Effector memory CD4-positive, alpha-beta T cell (primary cell): ENCODE data around the gene CCDC192.
"Not testable (repeated sequence)": the region's sequence is repeated elsewhere in the genome, so short reads cannot be mapped to it uniquely, and the experiment has no call there.

Experiments
- DNase-seq, 3 donors: peaks; one replicate each; pipeline ENCODE4 v3.0.0-alpha.2; 2020
- H3K27ac ChIP-seq: 2 replicates; pipeline ENCODE4 v1.7.0; 2013; ENCODE audit warnings: mild to moderate bottlenecking, low read length, moderate library complexity; ENCODE audit not compliant: insufficient read depth, poor library complexity, severe bottlenecking
- H3K27me3 ChIP-seq: replicated peaks from 2 replicates; pipeline ENCODE4 v1.7.0; 2013; ENCODE audit warnings: mild to moderate bottlenecking, low read length; ENCODE audit not compliant: insufficient read depth, control insufficient read depth, poor library complexity, severe bottlenecking
- H3K36me3 ChIP-seq: 2 replicates; pipeline ENCODE4 v1.7.0; 2013; ENCODE audit warnings: mild to moderate bottlenecking, low read length, moderate library complexity; ENCODE audit not compliant: control insufficient read depth, insufficient read depth
- H3K4me1 ChIP-seq: 2 replicates; pipeline ENCODE4 v1.7.0; 2013; ENCODE audit warnings: low read length, mild to moderate bottlenecking; ENCODE audit not compliant: control insufficient read depth, insufficient read depth, poor library complexity, severe bottlenecking
- H3K4me3 ChIP-seq: 2 replicates; pipeline ENCODE4 v1.7.0; 2013; ENCODE audit warnings: low read length, low read depth, mild to moderate bottlenecking; ENCODE audit not compliant: insufficient read depth, poor library complexity, severe bottlenecking
- H3K9me3 ChIP-seq: 2 replicates; pipeline ENCODE4 v1.7.0; 2013; ENCODE audit warnings: mild to moderate bottlenecking, low read length, moderate library complexity; ENCODE audit not compliant: control insufficient read depth

Gene CCDC192

DNA sequence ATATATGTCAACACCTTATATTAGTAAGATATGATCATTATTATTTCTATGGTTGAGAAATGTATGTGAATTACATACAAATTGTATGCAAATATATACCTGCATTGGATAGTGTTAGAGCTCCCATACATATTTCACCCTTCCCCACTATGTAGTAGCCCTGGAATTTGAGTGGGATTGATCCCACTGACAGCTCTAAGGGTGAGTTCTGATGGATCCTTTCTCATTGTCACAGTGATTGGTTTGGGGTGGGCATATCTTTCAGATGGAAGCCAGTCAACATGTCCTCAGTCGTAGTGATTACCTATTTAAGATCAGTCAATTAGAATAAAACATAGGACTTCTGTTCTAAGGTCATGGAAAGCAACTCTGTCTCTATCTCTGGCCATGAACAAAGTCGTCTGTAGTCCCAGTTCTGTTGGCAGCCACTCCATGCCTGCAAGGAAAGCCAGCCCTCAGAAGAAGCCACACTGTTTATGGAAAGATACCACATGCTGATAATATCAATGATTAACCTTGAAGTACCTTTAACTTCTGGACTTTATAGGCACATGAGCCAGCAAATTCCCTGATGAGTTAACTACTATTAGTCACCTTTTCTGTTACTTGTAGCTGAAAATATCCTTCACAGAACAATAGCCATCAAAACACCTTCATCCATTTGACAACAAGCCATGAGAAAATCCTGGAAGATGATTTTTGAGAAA, 5.1 kb upstream of the CCDC192 start:
- Histone ChIP-seq H3K4me1 (no peaks in the 10 kb centered on the region), H3K27ac (no peak overlapping the region), H3K27me3 (no peaks in the 10 kb centered on the region), H3K9me3 (no peaks in the 10 kb centered on the region), H3K4me3 (no peak overlapping the region), H3K36me3 (no peaks in the 10 kb centered on the region)
- DNase-seq, result no peak

DNA sequence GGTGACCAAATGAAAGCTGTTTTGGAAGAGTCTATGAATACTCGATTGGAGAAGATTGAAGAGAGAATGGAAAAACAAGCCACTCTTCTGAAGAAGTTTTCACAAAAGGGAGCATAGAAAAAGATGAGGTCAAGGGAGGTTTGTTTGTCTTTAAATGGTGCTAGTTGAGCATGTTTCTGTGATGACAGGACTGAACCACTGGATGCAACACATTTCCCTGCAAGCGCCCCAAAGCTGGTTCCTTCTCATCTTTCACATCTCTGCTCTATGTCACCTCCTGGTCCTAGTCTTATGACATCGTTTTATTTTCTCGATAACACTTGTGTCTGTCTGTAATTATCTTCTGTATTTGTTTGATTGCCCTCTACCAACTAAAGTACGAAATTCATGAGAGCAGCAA, 3.8 kb upstream of the CCDC192 start:
- Histone ChIP-seq H3K4me1 (no peaks in the 10 kb centered on the region), H3K27me3 (no peaks in the 10 kb centered on the region), H3K27ac (no peak overlapping the region), H3K4me3 (no peak overlapping the region), H3K36me3 (no peaks in the 10 kb centered on the region), H3K9me3 (no peaks in the 10 kb centered on the region)
- no peak for DNase-seq

DNA sequence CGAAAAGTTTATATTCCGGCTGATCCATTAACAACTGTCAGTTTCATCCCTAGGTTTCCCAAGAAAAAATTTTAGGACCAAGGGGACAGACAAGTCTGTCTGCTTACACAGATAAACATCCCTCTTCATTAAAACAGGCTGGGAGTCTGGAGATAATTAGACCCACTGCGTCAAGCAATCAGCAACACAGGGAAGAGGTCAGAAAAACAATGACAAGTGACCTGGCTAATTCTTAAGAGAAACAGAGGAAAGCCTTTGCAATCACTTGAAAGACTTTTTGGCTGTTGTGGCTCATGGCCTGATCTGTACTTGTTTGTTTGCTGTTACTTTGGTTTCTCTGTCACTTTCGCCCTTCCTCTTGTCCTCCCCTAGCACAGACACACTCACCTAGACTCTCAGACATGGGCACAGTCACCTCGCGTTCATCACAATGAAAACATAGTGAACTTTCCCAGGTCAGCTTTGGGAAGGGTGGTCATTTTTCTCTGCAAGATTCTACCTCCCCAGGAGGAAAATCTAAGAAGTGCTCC, 2.9 kb upstream of the CCDC192 start:
- H3K4me3 ChIP-seq, result no peak overlapping the region
- DNase-seq, result no peak
- H3K27me3 ChIP-seq, result no peaks in the 10 kb centered on the region
- H3K36me3 ChIP-seq, result no peaks in the 10 kb centered on the region
- H3K4me1 ChIP-seq, result no peaks in the 10 kb centered on the region
- no peak overlapping the region for H3K27ac ChIP-seq
- no peaks in the 10 kb centered on the region for H3K9me3 ChIP-seq

DNA sequence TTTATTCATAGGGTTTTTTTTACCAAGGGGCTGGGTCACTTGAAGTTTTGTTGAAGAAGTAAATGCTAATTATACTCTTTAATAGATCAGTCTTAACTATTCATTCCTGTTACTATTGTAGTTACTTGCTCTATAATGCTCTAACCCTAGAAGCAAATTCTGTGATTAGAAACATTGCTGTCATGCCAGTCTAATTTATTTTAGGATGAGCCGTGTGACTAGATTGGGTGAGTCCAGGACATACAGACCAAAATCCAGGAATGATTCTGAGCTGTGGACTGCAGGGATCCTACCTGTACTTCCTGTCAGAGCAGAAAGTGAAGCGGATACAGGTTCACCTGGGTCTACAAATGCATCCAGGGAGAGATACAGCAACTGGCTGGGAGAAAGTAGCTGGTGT, 757 bp upstream of the CCDC192 start:
- H3K4me3 ChIP-seq, result no peak overlapping the region
- no peaks in the 10 kb centered on the region for H3K27me3 ChIP-seq
- H3K4me1 ChIP-seq, result no peaks in the 10 kb centered on the region
- no peaks in the 10 kb centered on the region for H3K9me3 ChIP-seq
- no peak overlapping the region for H3K27ac ChIP-seq
- DNase-seq, result no peak
- H3K36me3 ChIP-seq, result no peaks in the 10 kb centered on the region

DNA sequence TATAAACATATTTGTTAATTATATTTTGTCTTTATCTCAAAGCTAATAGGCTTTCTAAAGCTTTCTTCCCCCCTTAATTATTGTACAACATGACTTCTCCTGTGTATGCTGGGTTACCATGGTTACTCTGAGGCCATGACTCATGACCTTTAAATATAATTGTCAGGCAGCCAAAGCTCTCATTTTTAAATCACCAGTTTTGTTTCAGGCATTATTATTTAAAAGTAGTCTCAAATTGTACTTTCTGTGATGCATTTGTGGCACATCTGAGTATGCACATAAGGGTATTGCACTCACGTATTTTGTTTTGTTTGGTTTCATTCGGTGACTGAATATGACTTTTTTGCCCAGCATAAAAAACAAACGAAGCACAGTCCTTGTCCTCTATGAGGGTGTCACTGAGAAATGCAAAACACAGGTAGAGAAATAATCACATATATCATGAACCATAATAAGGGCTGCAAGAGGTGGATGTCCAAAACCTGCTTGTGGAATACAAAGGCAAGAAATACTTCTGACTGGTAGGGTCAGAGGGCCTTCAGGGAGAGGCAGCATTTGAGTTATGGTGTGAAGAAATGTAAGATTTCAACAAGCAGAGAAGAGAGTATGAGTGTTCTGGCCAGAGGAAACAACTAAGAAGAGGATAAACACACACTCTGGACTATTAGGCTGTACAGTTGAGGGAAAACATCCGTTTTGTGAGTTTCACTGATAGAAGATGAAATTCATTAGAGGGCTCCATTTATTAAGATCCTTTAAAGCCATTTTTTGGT, 2.1 kb downstream of the CCDC192 start:
- Histone ChIP-seq H3K36me3 (no peaks in the 10 kb centered on the region), H3K4me1 (no peaks in the 10 kb centered on the region), H3K4me3 (no peak overlapping the region), H3K9me3 (no peaks in the 10 kb centered on the region), H3K27me3 (no peaks in the 10 kb centered on the region), H3K27ac (no peak overlapping the region)
- DNase-seq, result no peak

DNA sequence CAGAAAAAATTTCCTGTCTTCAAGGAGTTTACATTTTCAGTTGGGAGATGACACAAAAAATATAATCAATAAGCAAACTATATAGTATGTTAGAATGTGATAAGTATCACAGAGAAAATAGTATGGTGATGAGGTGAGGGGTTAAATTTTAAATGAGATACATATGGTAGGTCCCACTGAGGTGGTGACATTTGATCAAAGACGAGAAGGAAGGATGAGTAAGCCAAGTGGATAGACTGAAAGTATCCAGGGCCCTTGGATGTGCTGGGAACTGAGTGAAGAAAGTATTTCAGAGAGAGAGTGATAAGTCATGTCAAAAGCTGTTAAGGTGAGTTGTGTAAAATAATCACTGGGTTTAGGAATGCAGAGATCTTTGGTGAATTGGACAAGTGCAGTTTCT, 3.5 kb downstream of the CCDC192 start:
- no peak for DNase-seq
- Histone ChIP-seq H3K4me1 (no peaks in the 10 kb centered on the region), H3K4me3 (no peak overlapping the region), H3K27ac (no peak overlapping the region), H3K36me3 (no peaks in the 10 kb centered on the region), H3K9me3 (no peaks in the 10 kb centered on the region), H3K27me3 (no peaks in the 10 kb centered on the region)

DNA sequence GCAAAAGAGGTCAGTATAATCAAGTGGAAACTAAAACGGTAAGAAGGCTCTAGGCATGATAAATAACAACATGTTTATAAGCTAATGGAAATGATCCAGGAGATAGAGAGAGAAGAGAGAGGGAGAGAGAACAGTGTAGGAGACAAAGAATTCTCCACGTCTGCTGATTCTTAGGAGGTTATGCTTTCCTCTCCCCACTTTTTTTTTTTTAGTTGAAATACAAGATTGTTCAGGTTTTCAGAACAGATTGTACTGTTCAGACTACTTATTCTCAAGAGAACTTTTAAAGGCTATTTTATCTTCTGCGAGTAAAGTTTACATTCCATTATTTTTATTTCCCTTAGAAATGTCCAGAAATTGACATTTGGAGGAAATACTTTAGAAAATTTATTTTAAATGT, 4.0 kb downstream of the CCDC192 start:
- no peaks in the 10 kb centered on the region for H3K4me1 ChIP-seq
- no peak overlapping the region for H3K4me3 ChIP-seq
- no peaks in the 10 kb centered on the region for H3K27me3 ChIP-seq
- H3K36me3 ChIP-seq, result no peaks in the 10 kb centered on the region
- no peaks in the 10 kb centered on the region for H3K9me3 ChIP-seq
- H3K27ac ChIP-seq, result no peak overlapping the region
- no peak for DNase-seq

DNA sequence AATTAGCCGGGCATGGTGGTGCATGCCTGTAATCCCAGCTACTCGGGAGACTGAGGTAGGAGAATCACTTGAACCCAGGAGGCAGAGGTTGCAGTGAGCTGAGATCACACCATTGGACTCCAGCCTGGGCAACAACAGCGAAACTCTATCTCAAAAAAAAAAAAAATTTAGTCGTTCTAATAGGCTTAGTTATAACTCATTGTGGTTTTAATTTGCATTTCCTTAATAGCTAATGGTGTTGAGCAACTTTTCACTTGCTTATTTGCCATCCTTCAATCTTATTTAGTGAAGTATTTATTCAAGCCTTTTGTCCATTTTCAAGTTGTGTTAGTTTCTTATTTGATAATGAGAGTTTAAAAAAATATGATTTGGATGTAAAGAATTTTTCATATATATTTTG, 9.9 kb downstream of the CCDC192 start:
- not testable (repeated sequence) for H3K36me3 ChIP-seq, H3K27me3 ChIP-seq, H3K9me3 ChIP-seq, H3K4me1 ChIP-seq, H3K4me3 ChIP-seq, H3K27ac ChIP-seq, DNase-seq

DNA sequence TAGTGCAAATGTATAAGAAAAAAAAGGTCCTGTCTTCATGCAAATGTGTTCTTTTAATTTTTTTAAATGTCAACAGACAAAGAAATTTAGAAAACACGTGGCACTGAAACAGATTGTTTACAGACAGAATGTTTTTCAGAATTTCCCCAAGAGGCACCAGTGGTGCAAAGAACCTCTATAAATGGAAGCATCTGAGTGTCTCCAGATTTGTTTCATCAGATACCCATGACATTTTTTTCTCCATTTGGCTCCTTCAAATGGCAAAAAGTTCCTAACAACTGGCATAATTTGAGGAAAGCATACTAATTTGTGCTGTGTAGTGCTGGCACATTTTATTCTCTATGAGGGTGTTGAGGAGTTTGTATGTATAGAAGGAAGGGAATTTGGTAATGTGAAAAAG, 15.0 kb downstream of the CCDC192 start:
- no peak for DNase-seq
- no peak overlapping the region for H3K27ac ChIP-seq
- H3K36me3 ChIP-seq, result no peaks in the 10 kb centered on the region
- H3K9me3 ChIP-seq, result no peaks in the 10 kb centered on the region
- no peak overlapping the region for H3K4me3 ChIP-seq
- H3K27me3 ChIP-seq, result no peaks in the 10 kb centered on the region
- no peaks in the 10 kb centered on the region for H3K4me1 ChIP-seq

DNA sequence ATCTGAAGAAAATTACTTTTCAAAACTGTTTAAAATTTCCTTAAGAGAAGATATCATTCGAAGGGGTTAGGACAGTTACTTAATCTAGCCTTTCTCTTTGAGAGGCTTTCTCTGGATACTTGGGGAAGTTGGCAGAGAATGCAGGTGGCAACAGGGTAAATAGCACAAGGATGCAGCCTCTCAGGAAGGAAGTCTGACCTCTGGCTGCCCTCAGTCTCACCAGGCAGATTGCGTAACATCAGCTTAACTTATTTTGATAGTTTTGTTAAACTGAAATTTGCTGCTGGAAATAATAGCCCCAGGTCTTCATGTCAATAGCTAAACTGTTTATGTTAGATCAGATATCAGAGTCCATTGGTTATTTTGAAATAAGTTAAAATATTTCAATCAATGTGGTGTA, 20.4 kb downstream of the CCDC192 start:
- Histone ChIP-seq H3K4me1 (no peaks in the 10 kb centered on the region), H3K27ac (no peak overlapping the region), H3K36me3 (no peaks in the 10 kb centered on the region), H3K27me3 (no peaks in the 10 kb centered on the region), H3K9me3 (no peaks in the 10 kb centered on the region), H3K4me3 (no peak overlapping the region)
- DNase-seq, result no peak
